Raji (cell line): Measurements from ENCODE around the gene NOSTRIN.

Experiments used
- POLR2A ChIP-seq: IDR thresholded peaks from 2 replicates; pipeline ENCODE4 v1.6.1; 2011; ENCODE audit warnings: low read depth, low read length, control low read depth; ENCODE audit not compliant: insufficient read depth

Gene NOSTRIN

GRCh38 chr2:168787098-168787781 lies 15.2 kb upstream of the NOSTRIN start:
- no peak for TF ChIP-seq POLR2A

GRCh38 chr2:168787782-168788376 lies 14.6 kb upstream of the NOSTRIN start:
- TF ChIP-seq POLR2A: no peak

- no peak for TF ChIP-seq POLR2A
Measured at GRCh38 chr2:168789776-168790175, 12.7 kb upstream of the NOSTRIN start.

GRCh38 chr2:168790226-168790902 lies 12.1 kb upstream of the NOSTRIN start:
- TF ChIP-seq POLR2A: no peak

- no peak for TF ChIP-seq POLR2A
Measured at GRCh38 chr2:168793596-168793995, 8.8 kb upstream of the NOSTRIN start.

GRCh38 chr2:168794968-168795367 lies 7.5 kb upstream of the NOSTRIN start:
- TF ChIP-seq POLR2A: no peak

GRCh38 chr2:168796090-168796577 lies 6.3 kb upstream of the NOSTRIN start:
- no peak for TF ChIP-seq POLR2A

- TF ChIP-seq POLR2A: no peak
Measured at GRCh38 chr2:168796583-168797285, 5.7 kb upstream of the NOSTRIN start.

- TF ChIP-seq POLR2A: no peak
Measured at GRCh38 chr2:168797286-168797655, 5.2 kb upstream of the NOSTRIN start.

GRCh38 chr2:168798076-168798887 lies 4.2 kb upstream of the NOSTRIN start:
- TF ChIP-seq POLR2A: no peak

- no peak for TF ChIP-seq POLR2A
Measured at GRCh38 chr2:168798888-168799410, 3.5 kb upstream of the NOSTRIN start.

- no peak for TF ChIP-seq POLR2A
Measured at GRCh38 chr2:168801471-168801870, 966 bp upstream of the NOSTRIN start.

GRCh38 chr2:168802859-168803725 lies 655 bp downstream of the NOSTRIN start:
- no peak for TF ChIP-seq POLR2A

GRCh38 chr2:168804214-168804613 lies 1.8 kb downstream of the NOSTRIN start:
- TF ChIP-seq POLR2A: no peak

- TF ChIP-seq POLR2A: no peak
Measured at GRCh38 chr2:168805615-168806014, 3.2 kb downstream of the NOSTRIN start.
